NT2/D1 (cell line): ENCODE data around the gene SCN1B.
"Not testable (repeated sequence)": the region's sequence is repeated elsewhere in the genome, so short reads cannot be mapped to it uniquely, and the experiment has no call there.

Experiments
- DNase-seq: peaks from one replicate; pipeline ENCODE4 v3.0.0-alpha.2; 2011; ENCODE audit warnings: low read depth, low spot score
- H3K27me3 ChIP-seq: 2 replicates; pipeline ENCODE4 v1.6.0; 2011; ENCODE audit warnings: mild to moderate bottlenecking; ENCODE audit not compliant: insufficient read length, insufficient read depth
- H3K36me3 ChIP-seq: 2 replicates; pipeline ENCODE4 v1.6.1; 2011; ENCODE audit warnings: mild to moderate bottlenecking, low read length, mixed read lengths; ENCODE audit not compliant: insufficient read depth, insufficient read length
- H3K4me1 ChIP-seq: 2 replicates; pipeline ENCODE4 v1.5.1; 2011; ENCODE audit not compliant: insufficient read depth, insufficient read length
- H3K4me3 ChIP-seq: 2 replicates; pipeline ENCODE4 v1.5.1; 2011; ENCODE audit warnings: low read depth; ENCODE audit not compliant: insufficient read length
- H3K9ac ChIP-seq: 2 replicates; pipeline ENCODE4 v1.6.0; 2011; ENCODE audit warnings: low read depth; ENCODE audit not compliant: insufficient read length
- H3K9me3 ChIP-seq: 2 replicates; pipeline ENCODE4 v1.5.1; 2011; ENCODE audit warnings: mild to moderate bottlenecking, low read length; ENCODE audit not compliant: insufficient read depth
- SUZ12 ChIP-seq: IDR thresholded peaks from 2 replicates; pipeline ENCODE4 v1.6.1; 2011; ENCODE audit not compliant: insufficient read length, insufficient read depth; ENCODE audit errors: extremely low read depth
- YY1 ChIP-seq: IDR thresholded peaks from 2 replicates; pipeline ENCODE4 v1.6.1; 2011; ENCODE audit not compliant: insufficient read length, insufficient read depth
- ZNF274 ChIP-seq: IDR thresholded peaks from 2 replicates; pipeline ENCODE4 v1.6.1; 2011; ENCODE audit warnings: mild to moderate bottlenecking, low read depth, low read length

SCN1B gene

GRCh38 chr19:35011091-35011689 lies 19.1 kb upstream of the SCN1B start:
- H3K36me3 ChIP-seq: peaks cover 78% of the 10 kb centered on the region

GRCh38 chr19:35011737-35012682 lies 18.3 kb upstream of the SCN1B start:
- TF ChIP-seq SUZ12 (no peak), ZNF274 (no peak), YY1 (no peak)
- H3K4me3 ChIP-seq: no peak overlapping the region
- H3K4me1 ChIP-seq: no peaks in the 10 kb centered on the region
- H3K9ac ChIP-seq: no peak overlapping the region
- H3K9me3 ChIP-seq: no peaks in the 10 kb centered on the region
- H3K27me3 ChIP-seq: no peaks in the 10 kb centered on the region
- DNase-seq: no peak
- H3K36me3 ChIP-seq: peaks cover 70% of the 10 kb centered on the region

More at GRCh38 chr19:35011091-35011689, 19.1 kb upstream of the SCN1B start:
- TF ChIP-seq YY1: no peak
- TF ChIP-seq SUZ12: no peak
- TF ChIP-seq ZNF274: no peak
- H3K9me3 ChIP-seq: no peaks in the 10 kb centered on the region
- no peak overlapping the region for H3K4me3 ChIP-seq
- H3K27me3 ChIP-seq: no peaks in the 10 kb centered on the region
- DNase-seq: no peak
- H3K9ac ChIP-seq: no peak overlapping the region
- no peaks in the 10 kb centered on the region for H3K4me1 ChIP-seq

DNA sequence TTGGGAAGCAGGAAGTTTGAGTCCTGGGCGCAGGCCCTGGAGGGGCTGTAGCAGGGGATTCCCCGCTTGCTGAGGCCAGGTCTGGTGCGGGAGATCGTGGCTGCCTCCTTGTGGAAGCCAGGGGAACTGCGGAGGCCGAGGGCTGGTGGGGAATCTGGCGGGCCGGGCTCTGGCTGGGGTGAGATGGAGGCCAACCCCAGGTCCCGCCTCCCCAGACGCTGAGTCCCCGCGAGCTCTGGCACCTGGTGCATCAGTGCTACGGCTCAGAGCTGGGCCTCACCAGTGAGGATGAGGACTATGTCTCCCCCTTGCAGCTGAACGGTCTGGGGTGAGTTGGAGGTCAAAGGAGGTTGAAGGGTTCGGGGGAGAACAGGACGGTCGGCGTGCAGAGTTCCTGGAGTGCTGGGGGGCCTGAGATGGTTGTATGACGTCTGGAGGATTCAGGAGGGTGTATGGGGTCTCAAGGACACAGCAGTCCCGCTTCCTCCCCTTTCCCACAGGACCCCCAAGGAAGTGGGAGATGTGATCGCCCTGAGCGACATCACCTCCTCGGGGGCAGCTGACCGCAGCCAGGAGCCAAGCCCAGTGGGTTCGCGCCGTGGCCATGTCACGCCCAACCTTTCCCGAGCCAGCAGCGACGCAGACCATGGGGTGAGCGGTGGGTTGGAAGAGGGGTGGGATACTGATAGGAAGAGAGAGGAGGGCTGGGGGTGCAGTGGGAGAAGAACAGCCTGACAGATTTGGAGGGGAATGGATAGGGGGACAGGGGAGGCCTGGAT lies 17.0 kb upstream of the SCN1B start:
- Histone ChIP-seq H3K36me3 (peaks cover 78% of the 10 kb centered on the region), H3K4me3 (no peak overlapping the region), H3K9me3 (no peaks in the 10 kb centered on the region), H3K4me1 (no peaks in the 10 kb centered on the region), H3K27me3 (no peaks in the 10 kb centered on the region), H3K9ac (no peak overlapping the region)
- TF ChIP-seq YY1 (no peak), SUZ12 (no peak), ZNF274 (no peak)
- peak; percentile 33 for DNase-seq

DNA sequence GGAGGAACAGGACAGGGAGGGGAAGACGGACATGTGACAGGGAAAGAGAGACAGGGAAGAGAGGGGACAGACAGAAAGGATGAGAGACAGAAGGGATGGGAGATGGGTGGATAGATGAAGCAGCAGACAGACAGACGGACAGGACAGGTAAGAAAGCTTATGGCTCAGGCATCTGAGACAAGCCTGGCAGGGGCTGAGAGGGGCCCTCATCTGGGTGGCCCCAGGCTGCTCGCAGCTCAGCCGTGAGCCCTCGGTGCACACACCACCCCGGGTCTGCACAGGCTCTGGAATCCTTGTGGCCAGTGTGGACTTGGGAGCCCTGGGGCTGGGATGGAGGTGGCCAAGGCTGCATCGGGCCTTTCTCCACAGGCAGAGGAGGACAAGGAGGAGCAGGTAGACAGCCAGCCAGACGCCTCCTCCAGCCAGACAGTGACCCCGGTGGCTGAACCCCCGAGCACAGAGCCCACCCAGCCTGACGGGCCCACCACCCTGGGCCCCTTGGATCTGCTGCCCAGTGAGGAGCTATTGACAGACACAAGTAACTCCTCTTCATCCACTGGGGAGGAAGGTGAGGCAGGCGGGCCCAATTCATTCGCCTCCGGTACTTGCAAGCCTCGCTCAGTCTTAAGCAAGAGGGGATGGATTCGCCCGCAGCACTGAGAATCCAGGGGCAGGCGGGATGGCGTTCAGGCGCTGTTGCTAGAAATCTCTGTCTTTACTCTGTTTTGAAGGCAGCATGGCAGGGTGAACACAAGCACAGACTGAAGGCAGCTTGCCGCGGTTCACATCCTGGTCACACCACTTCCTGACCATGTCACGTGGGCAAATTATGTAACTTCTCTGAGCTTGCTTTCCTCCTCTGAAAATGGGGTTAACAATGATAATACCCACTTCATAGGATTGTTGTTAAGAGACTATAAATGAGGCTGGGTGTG lies 16.2 kb upstream of the SCN1B start:
- H3K36me3 ChIP-seq: peaks cover 82% of the 10 kb centered on the region

DNA sequence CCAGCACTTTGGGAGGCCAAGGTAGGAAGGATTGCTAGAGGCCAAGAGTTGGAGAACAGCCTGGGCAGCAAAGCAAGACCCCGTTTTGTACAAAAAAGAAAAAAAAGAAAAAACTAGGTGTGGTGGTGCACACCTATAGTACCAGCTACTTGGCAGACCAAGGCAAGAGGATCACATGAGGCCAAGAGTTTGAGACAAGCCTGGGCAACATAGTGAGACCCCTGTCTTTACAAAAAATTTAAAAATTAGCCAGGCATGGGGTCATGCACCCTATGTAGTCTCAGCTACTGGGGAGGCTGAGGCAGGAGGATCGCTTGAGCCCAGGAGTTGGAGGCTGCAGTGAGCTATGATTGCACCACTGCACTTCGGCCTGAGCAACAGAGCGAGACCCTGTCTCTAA lies 15.5 kb upstream of the SCN1B start:
- H3K9me3 ChIP-seq, H3K4me1 ChIP-seq, H3K4me3 ChIP-seq, H3K27me3 ChIP-seq, H3K9ac ChIP-seq, DNase-seq: not testable (repeated sequence)
- H3K36me3 ChIP-seq: peaks cover 82% of the 10 kb centered on the region

More for the DNA sequence above, 16.2 kb upstream of the SCN1B start:
- Histone ChIP-seq H3K9me3 (no peaks in the 10 kb centered on the region), H3K4me1 (no peaks in the 10 kb centered on the region), H3K9ac (peak overlapping the region; percentile 21), H3K4me3 (no peak overlapping the region), H3K27me3 (no peaks in the 10 kb centered on the region)
- TF ChIP-seq SUZ12 (no peak), YY1 (no peak), ZNF274 (no peak)
- no peak for DNase-seq

- Histone ChIP-seq H3K4me3 (no peak overlapping the region), H3K27me3 (no peaks in the 10 kb centered on the region), H3K9ac (no peak overlapping the region), H3K4me1 (no peaks in the 10 kb centered on the region), H3K9me3 (no peaks in the 10 kb centered on the region), H3K36me3 (peaks cover 78% of the 10 kb centered on the region)
- TF ChIP-seq SUZ12 (no peak), ZNF274 (no peak), YY1 (no peak)
- DNase-seq: no peak
These were observed 14.9 kb upstream of the SCN1B start for GRCh38 chr19:35015270-35015953.
